ENCODE results near the gene MISP3.

Gene MISP3

GRCh38 chr19:14106840-14107239 is 34.3 kb downstream of the MISP3 start:
- DNase-seq = no peak

- DNase-seq = no peak
These were observed 35.2 kb downstream of the MISP3 start for GRCh38 chr19:14107581-14108461.

GRCh38 chr19:14110650-14111049 is 38.1 kb downstream of the MISP3 start:
- no peak for DNase-seq

- no peak for DNase-seq
These were observed 38.9 kb downstream of the MISP3 start for GRCh38 chr19:14111486-14111885.

GRCh38 chr19:14112051-14112808 is 39.6 kb downstream of the MISP3 start:
- no peak for DNase-seq

GRCh38 chr19:14112809-14113385 is 40.3 kb downstream of the MISP3 start:
- no peak for DNase-seq

GRCh38 chr19:14113762-14114414 is 41.3 kb downstream of the MISP3 start:
- DNase-seq = no peak

- no peak for DNase-seq
These were observed 41.9 kb downstream of the MISP3 start for GRCh38 chr19:14114439-14114838.

- DNase-seq = no peak
These were observed 42.3 kb downstream of the MISP3 start for GRCh38 chr19:14114854-14115253.

GRCh38 chr19:14115756-14116155 is 43.2 kb downstream of the MISP3 start:
- no peak for DNase-seq

- DNase-seq = no peak
These were observed 43.9 kb downstream of the MISP3 start for GRCh38 chr19:14116525-14116917.

- no peak for DNase-seq
These were observed 44.5 kb downstream of the MISP3 start for GRCh38 chr19:14116918-14117578.

GRCh38 chr19:14117668-14118164 is 45.1 kb downstream of the MISP3 start, which contains the start of gene PRKACA:
Gene PRKACA (minus strand): TSS chr19:14117762. CDS start chr19:14117547, 215 bp downstream.
- peak; percentile 72 for DNase-seq

- no peak for DNase-seq
These were observed 45.8 kb downstream of the MISP3 start for GRCh38 chr19:14118165-14119051.

GRCh38 chr19:14119146-14119545 is 46.6 kb downstream of the MISP3 start:
- no peak for DNase-seq

- no peak for DNase-seq
These were observed 47.3 kb downstream of the MISP3 start for GRCh38 chr19:14119644-14120496.

- DNase-seq = no peak
These were observed 47.9 kb downstream of the MISP3 start for GRCh38 chr19:14120497-14120780.

GRCh38 chr19:14122924-14123323 is 50.3 kb downstream of the MISP3 start:
- no peak for DNase-seq

Data from NCI-H748 treated with DMSO at 0.1 percent for 48 hours (cell line).